Pancreas (tissue), 10 donors: ENCODE results near the gene FFAR2. TPM values are rescaled to one million over a fixed set of nuclear protein-coding genes. Genes with fewer than 3 reads are reported as not detected.
"Not testable (repeated sequence)": the region's sequence is repeated elsewhere in the genome, so short reads cannot be mapped to it uniquely, and the experiment has no call there.

ENCODE experiments used
- ATAC-seq, 4 donors: fragments of 200-7000 bp; cut with Tn5 transposase; one replicate each; pipeline versions ENCODE4 v1.8.0 to v1.9.1; 2020; ENCODE audit warnings: mild to moderate bottlenecking in 4 of 4, moderate library complexity in 4 of 4
- DNase-seq, 6 donors: peaks; one replicate each; pipeline ENCODE4 v3.0.0-alpha.2; 2020
- FAIRE-seq: peaks from 2 replicates; lab custom pipeline; 2012; peaks lifted over from hg19 to GRCh38; lab: Jason Lieb, UNC
- H3K27ac ChIP-seq, 4 donors: fragments of 200-600 bp; sonication (generic); 1 replicate in 3 of 4; 2 replicates in 1 of 4; pipeline versions ENCODE4 v1.5.0 to v1.8.0; 2020
- H3K27me3 ChIP-seq, 4 donors: fragments of 200-600 bp; one replicate each; pipeline ENCODE4 v1.8.0; 2021
- H3K36me3 ChIP-seq, 3 donors: fragments of 200-600 bp; sonication (generic) in 1 of 3; one replicate each; pipeline versions ENCODE4 v1.5.0 to v1.8.0; 2020 to 2021
- H3K4me1 ChIP-seq, 3 donors: fragments of 200-600 bp; one replicate each; pipeline ENCODE4 v1.8.0; 2021
- H3K4me3 ChIP-seq, 4 donors: fragments of 200-600 bp; sonication (generic) in 2 of 4; one replicate each; pipeline versions ENCODE4 v1.5.0 to v1.8.0; 2020 to 2021
- H3K9me3 ChIP-seq, 4 donors: fragments of 200-600 bp; one replicate each; pipeline ENCODE4 v1.8.0; 2021
- CTCF ChIP-seq, 4 donors: fragments of 200-600 bp; sonication (generic) in 3 of 4; IDR thresholded peaks; one replicate each; pipeline versions ENCODE4 v1.5.0 to v1.8.0; 2021; ENCODE audit warnings: antibody characterized with exemption in 4 of 4
- WGBS, 2 donors: extraction: QIAGEN DNeasy Blood & Tissue Kit; methylation state at CpG; one replicate each; pipeline ENCODE4 v1.1.7; 2013; 5-methylcytosine and 5-hydroxymethylcytosine counted together
- intact Hi-C, 3 donors: fragments of 100-400 bp; cut with DNase I; formaldehyde crosslinking; loops; one replicate each; pipeline versions ENCODE4 v1.11.1 to v1.14.2; 2022
- polyA plus RNA-seq, 2 donors: library from polyadenylated mRNA; stranded (reverse); fragments of 200-250 nt; gene quantifications; one replicate each; pipeline ENCODE4 v1.2.3, GENCODE V29; 2013
- total RNA-seq, 6 donors: library from RNA; stranded (reverse); fragmentation: NEBNext Ultra II Directional in 4 of 6; extraction: Animal tissue kit (Norgen Biotek cat#: 25700) in 4 of 6; gene quantifications; one replicate each; pipeline versions ENCODE4 v1.2.1 to v1.2.4, GENCODE V29; 2021 to 2023
- donor health status: healthy with polysubstance abuse.
- donor health status: DM: no; HTN: no; CAD: no; lungs with moderate emphysema.
- donor health status: DM: no; HTN: no; CAD: no.
- donor health status: control.
- donor health status: control.
- donor health status: Bipolar disorder and iron deficiency.
- donor health status: DM: yes; HTN: yes; CAD: no.
- donor health status: DM: no; HTN: no; CAD: no.
- donor health status: DM: no; HTN: no; CAD: no.
- donor health status: DM: yes; HTN: yes; CAD: no.

The FFAR2 gene
- total and polyA plus RNA-seq, 8 donors: 0.20 to 2.5 (median 0.39) TPM; not detected in 2

DNA sequence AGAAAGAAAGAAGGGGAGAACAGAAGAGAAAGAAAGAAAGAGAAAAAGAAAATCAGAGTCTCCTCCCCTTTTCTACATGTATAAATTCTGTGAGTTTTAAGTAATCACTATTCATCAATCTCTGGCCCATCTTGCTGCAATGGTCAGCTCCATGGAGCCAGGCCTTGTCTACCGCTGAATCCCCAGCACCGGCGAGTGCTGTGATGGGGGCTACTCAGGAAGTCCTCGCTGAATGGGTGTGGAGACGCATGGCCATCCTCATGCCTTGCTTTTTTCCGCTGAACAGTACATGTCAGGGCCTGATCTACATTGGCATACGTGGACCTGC lies 47.3 kb upstream of the FFAR2 start:
- H3K36me3 ChIP-seq: no peaks in the 10 kb centered on the region
- no peaks in the 10 kb centered on the region for H3K27me3 ChIP-seq
- 93% methylated on average over 7 of the region's 7 CpGs for WGBS, 2 donors
- intact Hi-C loops: no loop called here
- FAIRE-seq (no peak), ATAC-seq (no peak), DNase-seq (no peak)
- peaks cover 0 to 4% (median 0%) of the 10 kb centered on the region in 3 donors for H3K4me1 ChIP-seq
- no peaks in the 10 kb centered on the region for H3K9me3 ChIP-seq
- no peak for TF ChIP-seq CTCF (IDR thresholded peaks at IDR 0.05)
- no peak overlapping the region for H3K4me3 ChIP-seq
- no peak overlapping the region for H3K27ac ChIP-seq

DNA sequence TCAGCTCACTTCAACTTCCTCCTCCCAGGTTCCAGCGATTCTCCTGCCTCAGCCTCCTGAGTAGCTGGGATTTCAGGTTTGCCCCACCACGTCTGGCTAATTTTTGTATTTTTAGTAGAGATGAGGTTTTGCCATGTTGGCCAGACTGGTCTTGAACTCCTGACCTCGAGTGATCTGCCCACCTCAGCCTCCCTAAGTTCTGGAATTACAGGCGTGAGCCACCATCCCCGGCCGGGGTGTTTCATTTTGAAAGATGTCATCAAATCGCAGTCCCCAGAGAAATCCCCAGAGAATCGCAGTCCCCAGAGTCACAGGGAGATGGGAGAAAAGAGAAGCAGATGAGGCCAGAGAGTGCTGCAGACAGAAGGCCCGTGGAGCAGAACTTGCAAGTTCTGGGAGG lies 46.6 kb upstream of the FFAR2 start:
- H3K27ac ChIP-seq, H3K27me3 ChIP-seq, H3K36me3 ChIP-seq, H3K9me3 ChIP-seq, ATAC-seq, H3K4me1 ChIP-seq, FAIRE-seq, intact Hi-C loops, H3K4me3 ChIP-seq, DNase-seq: not testable (repeated sequence)
- 88 to 92% methylated on average over 9 of the region's 9 CpGs for WGBS, 2 donors

GRCh38 chr19:35403116-35403760 lies 44.8 kb upstream of the FFAR2 start:
- H3K4me3 ChIP-seq: no peak overlapping the region
- 85 to 88% methylated on average over 8 of the region's 8 CpGs for WGBS, 2 donors
- ATAC-seq: peak in 2 of 4 donors; percentile 57 to 71

DNA sequence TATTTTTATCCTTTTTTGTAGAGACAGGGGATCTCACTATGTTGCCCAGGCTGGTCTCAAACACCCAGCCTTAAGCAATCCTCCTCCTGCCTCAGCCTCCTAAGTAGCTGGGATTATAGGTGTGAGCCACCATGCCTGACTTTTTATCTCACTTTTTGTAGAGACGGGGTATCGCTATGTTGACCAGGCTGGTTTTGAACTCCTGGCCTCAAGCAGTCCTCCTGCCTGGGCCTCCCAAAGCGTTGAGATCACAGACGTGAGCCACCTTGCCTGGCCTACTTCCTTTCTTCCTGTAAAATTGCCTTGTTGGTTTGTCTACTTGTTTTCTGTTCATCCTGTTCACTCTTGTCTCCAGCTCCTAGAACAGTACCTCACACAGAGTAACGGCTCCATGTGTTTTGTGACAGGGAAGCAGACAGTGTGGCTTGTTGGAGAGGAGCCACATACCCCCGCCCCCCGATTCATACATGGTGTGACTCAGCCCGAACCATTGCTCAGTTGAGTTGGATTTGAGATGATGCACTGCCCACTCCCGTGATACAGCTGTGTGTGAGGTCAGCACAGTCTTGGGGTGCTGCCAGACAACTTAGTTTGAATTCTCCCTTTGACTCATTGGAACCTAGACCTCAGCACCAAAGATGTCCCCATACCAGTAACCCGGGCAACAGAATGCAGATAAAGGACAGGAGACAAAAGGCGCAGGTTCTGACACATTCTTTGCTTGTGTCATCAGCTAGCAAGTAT lies 43.0 kb upstream of the FFAR2 start:
- 78 to 87% methylated on average over 11 of the region's 11 CpGs for WGBS, 2 donors
- DNase-seq (peak in 1 of 6 donors; percentile 51), FAIRE-seq (no peak), ATAC-seq (peak in 2 of 4 donors; percentile 46 to 54)
- Histone ChIP-seq H3K36me3 (no peaks in the 10 kb centered on the region), H3K27ac (no peak overlapping the region), H3K9me3 (no peaks in the 10 kb centered on the region), H3K27me3 (no peaks in the 10 kb centered on the region), H3K4me1 (no peaks in the 10 kb centered on the region), H3K4me3 (no peak overlapping the region)
- no peak for TF ChIP-seq CTCF (IDR thresholded peaks at IDR 0.05)
- intact Hi-C loops: no loop called here

More at GRCh38 chr19:35403116-35403760, 44.8 kb upstream of the FFAR2 start:
- Histone ChIP-seq H3K27ac (no peak overlapping the region), H3K4me1 (no peaks in the 10 kb centered on the region), H3K9me3 (no peaks in the 10 kb centered on the region), H3K36me3 (no peaks in the 10 kb centered on the region), H3K27me3 (no peaks in the 10 kb centered on the region)
- intact Hi-C loops: no loop called here
- no peak for FAIRE-seq
- no peak for TF ChIP-seq CTCF (IDR thresholded peaks at IDR 0.05)
- no peak for DNase-seq

DNA sequence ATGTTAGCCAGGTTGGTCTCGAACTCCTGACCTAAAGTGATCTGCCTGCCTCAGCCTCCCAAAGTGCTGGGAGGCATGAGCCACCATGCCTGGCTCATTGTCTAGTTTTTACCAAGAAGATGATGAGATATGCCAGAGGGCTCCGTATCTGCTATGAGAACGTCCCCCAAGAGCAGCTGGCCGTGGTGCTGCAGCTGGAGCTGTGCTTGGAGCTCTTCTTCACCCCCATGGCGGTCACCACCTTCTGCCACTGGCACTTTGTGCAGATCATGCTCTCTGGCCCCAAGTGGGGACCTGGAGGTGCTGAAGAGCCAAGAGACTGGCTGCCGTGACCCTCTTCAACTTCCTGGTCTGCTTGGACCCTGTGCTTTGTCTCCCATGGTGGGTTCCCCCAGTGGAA lies 40.4 kb upstream of the FFAR2 start:
- 82 to 84% methylated on average over 6 of the region's 6 CpGs for WGBS, 2 donors
- no peak for FAIRE-seq

More for the DNA sequence above, 40.4 kb upstream of the FFAR2 start:
- Histone ChIP-seq H3K4me3 (no peak overlapping the region), H3K27me3 (no peaks in the 10 kb centered on the region), H3K4me1 (no peaks in the 10 kb centered on the region), H3K27ac (no peak overlapping the region), H3K36me3 (no peaks in the 10 kb centered on the region), H3K9me3 (no peaks in the 10 kb centered on the region)
- no peak for ATAC-seq
- intact Hi-C loops: no loop called here
- DNase-seq: no peak
- TF ChIP-seq CTCF (IDR thresholded peaks at IDR 0.05): no peak
